Right lobe of liver (tissue), 4 donors: ENCODE results near the gene MAML2.

Source experiments
- CTCF ChIP-seq, 4 donors: fragments of 200-600 bp in 3 of 4; fragments of 450-650 bp in 1 of 4; IDR thresholded peaks; one replicate each; pipeline versions ENCODE4 v1.5.1 to v1.8.0; 2016 to 2022; ENCODE audit warnings: antibody characterized with exemption in 4 of 4, mild to moderate bottlenecking in 2 of 4
- POLR2A ChIP-seq: fragments of 450-650 bp; IDR thresholded peaks from one replicate; pipeline ENCODE4 v1.6.1; 2017; ENCODE audit warnings: antibody characterized with exemption, mild to moderate bottlenecking
- donor health status: DM: no; HTN: no; CAD: no.
- donor health status: DM: no; HTN: no; CAD: no.
- donor health status: DM: no; HTN: yes; CAD: no.

- no peak for TF ChIP-seq POLR2A
- TF ChIP-seq CTCF (IDR thresholded peaks at IDR 0.05), result no peak
These were observed 163.1 kb downstream of the MAML2 start for GRCh38 chr11:96179905-96180304.
